Measurements from ENCODE around the gene XPO6.

DNA sequence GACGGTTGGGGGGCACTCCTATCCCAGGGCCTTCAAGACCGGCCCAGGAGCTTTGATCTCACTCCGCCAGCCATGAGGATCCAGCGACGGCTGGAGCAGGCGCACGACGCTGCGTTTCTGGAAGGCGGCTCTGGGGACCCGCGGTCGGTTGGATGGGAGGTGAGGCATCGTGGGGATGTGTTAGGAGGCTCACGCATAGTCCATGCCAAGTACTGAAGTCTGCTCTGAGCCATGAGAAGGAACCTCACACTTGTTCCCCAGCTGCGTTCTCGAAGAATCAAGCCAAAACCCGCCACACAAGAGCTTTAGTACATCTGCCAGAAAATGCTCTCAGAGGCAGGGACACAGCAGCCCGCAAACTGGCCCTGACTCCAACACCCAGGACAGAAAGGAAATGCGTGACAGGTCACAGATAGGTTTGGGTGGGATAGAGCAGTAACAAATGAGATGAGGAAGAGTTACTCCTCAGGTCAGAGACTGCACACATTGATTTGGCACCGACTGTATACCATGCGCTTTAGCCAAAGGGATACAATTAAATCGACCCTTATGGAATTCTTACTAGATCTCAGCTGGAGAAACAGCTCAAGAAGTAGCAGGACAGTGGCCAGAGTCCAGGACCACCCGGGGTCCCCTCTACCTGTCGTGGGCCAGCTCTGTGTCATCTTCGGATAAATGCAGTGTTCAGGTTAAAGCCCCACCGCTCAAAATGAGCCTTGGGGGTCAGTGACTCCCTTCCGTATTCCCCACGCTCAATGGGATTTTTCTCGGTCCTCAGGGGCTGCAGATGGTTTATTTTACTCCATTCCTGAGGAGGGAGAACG lies 141.6 kb downstream of the XPO6 start:
- TF ChIP-seq TARDBP (IDR thresholded peaks at IDR 0.05) (no peak), ELF4 (IDR thresholded peaks at IDR 0.05) (no peak), SUZ12 (IDR thresholded peaks at IDR 0.05) (no peak), ZNF384 (IDR thresholded peaks at IDR 0.05) (no peak), SP1 (IDR thresholded peaks at IDR 0.05) (no peak), NFRKB (IDR thresholded peaks at IDR 0.05) (no peak)

Data from HEK293T (cell line).